ENCODE results near the gene COG1.

DNA sequence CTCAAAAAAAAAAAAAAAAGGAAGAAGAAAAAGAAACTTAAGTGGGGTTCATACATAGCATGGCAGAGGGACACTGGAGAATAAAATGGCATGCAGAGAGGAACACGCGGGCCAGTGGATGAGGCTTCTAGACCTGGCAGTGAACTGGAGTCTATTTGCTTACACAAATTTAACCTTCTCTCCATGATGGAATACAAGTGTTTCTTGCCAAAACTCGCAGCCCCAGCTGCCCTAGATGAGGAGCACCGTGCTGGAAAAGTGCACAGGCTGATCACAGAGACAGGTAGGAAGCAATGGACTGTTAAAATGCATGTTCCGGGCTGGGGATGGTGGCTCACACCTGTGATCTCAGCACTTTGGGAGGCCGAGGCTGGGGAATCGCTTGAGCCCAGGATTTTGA lies 18.7 kb upstream of the COG1 start:
- TF ChIP-seq, protein P1, sequence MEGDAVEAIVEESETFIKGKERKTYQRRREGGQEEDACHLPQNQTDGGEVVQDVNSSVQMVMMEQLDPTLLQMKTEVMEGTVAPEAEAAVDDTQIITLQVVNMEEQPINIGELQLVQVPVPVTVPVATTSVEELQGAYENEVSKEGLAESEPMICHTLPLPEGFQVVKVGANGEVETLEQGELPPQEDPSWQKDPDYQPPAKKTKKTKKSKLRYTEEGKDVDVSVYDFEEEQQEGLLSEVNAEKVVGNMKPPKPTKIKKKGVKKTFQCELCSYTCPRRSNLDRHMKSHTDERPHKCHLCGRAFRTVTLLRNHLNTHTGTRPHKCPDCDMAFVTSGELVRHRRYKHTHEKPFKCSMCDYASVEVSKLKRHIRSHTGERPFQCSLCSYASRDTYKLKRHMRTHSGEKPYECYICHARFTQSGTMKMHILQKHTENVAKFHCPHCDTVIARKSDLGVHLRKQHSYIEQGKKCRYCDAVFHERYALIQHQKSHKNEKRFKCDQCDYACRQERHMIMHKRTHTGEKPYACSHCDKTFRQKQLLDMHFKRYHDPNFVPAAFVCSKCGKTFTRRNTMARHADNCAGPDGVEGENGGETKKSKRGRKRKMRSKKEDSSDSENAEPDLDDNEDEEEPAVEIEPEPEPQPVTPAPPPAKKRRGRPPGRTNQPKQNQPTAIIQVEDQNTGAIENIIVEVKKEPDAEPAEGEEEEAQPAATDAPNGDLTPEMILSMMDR (IDR thresholded peaks at IDR 0.05) = no peak
- TF ChIP-seq POLR2A (IDR thresholded peaks at IDR 0.05) = no peak
